ENCODE data around the gene SORT1. TPM values are rescaled to one million over a fixed set of nuclear protein-coding genes. Genes with fewer than 3 reads are reported as not detected.

The SORT1 gene
- total RNA-seq, 1 donor from 2014 or later, result 0.20 TPM

- Mint-ChIP-seq H3K27ac (no peak overlapping the region), H3K36me3 (ENCODE audit: low read depth) (no peaks in the 10 kb centered on the region), H3K4me1 (no peaks in the 10 kb centered on the region), H3K27me3 (peaks cover 7% of the 10 kb centered on the region), H3K4me3 (no peak overlapping the region), H3K9me3 (peaks cover 4% of the 10 kb centered on the region)
- ATAC-seq (ENCODE audit: low read depth) (no peak), DNase-seq (no peak)
- ChIA-PET POLR2A (no interaction called here), CTCF (no interaction called here)
- TF ChIP-seq CTCF (IDR thresholded peaks at IDR 0.05), result no peak
- intact Hi-C loops (cut with micrococcal nuclease), result no loop called here
Measured at GRCh38 chr1:109438798-109439297, 41.1 kb upstream of the SORT1 start.

- CTCF ChIA-PET, result no interaction called here
- no peaks in the 10 kb centered on the region for H3K36me3 Mint-ChIP-seq (ENCODE audit: low read depth)
- no peak for ATAC-seq (ENCODE audit: low read depth)
Measured at GRCh38 chr1:109434484-109434883, 36.8 kb upstream of the SORT1 start.

GRCh38 chr1:109433322-109433721 is 35.6 kb upstream of the SORT1 start:
- H3K4me1 Mint-ChIP-seq, result no peaks in the 10 kb centered on the region
- no peak overlapping the region for H3K4me3 Mint-ChIP-seq
- TF ChIP-seq CTCF (IDR thresholded peaks at IDR 0.05), result no peak
- ATAC-seq (ENCODE audit: low read depth) (no peak), DNase-seq (no peak)
- ChIA-PET CTCF (interaction anchor here (1.0 kb wide), 1 partner anchor 57 kb away, joined by 3 read pairs; no protein-coding TSS in a partner anchor), POLR2A (interaction anchor here (1.0 kb wide), 1 partner anchor 8 kb away, joined by 3 read pairs; no protein-coding TSS in a partner anchor)
- no peaks in the 10 kb centered on the region for H3K36me3 Mint-ChIP-seq (ENCODE audit: low read depth)
- peaks cover 8% of the 10 kb centered on the region for H3K27me3 Mint-ChIP-seq
- peaks cover 4% of the 10 kb centered on the region for H3K9me3 Mint-ChIP-seq
- intact Hi-C loops (cut with micrococcal nuclease), result no loop called here
- no peak overlapping the region for H3K27ac Mint-ChIP-seq

More at GRCh38 chr1:109434484-109434883, 36.8 kb upstream of the SORT1 start:
- no peak for TF ChIP-seq CTCF (IDR thresholded peaks at IDR 0.05)
- H3K4me1 Mint-ChIP-seq, result no peaks in the 10 kb centered on the region
- H3K27me3 Mint-ChIP-seq, result peaks cover 8% of the 10 kb centered on the region
- H3K27ac Mint-ChIP-seq, result no peak overlapping the region
- DNase-seq, result no peak
- POLR2A ChIA-PET, result no interaction called here
- no peak overlapping the region for H3K4me3 Mint-ChIP-seq
- intact Hi-C loops (cut with micrococcal nuclease), result no loop called here
- H3K9me3 Mint-ChIP-seq, result peaks cover 4% of the 10 kb centered on the region

DNA sequence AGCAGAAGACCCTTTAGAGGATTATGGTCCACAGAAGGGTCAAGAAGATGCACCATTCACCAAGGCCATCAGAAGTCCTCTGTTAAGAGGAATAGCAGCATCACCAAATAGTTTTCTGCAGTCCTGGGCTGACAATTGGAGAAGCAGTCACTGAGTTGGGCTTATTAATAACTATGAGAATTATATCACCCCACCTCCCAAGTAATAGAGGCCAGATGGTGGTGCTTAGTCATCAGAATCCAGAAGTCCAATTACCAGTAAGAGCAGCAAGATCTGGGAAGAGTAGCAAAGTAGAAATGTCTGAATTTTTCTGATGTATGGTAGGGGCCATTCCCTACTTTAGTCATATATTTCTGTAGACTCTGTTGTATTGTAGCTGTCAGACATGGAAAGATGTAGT is 34.6 kb upstream of the SORT1 start:
- CTCF ChIA-PET, result interaction anchor here (1.0 kb wide), 1 partner anchor 58 kb away, joined by 3 read pairs; no protein-coding TSS in a partner anchor
- TF ChIP-seq CTCF (IDR thresholded peaks at IDR 0.05), result no peak
- POLR2A ChIA-PET, result no interaction called here
- peaks cover 2% of the 10 kb centered on the region for H3K4me1 Mint-ChIP-seq
- peaks cover 8% of the 10 kb centered on the region for H3K27me3 Mint-ChIP-seq
- no peak overlapping the region for H3K4me3 Mint-ChIP-seq
- no peaks in the 10 kb centered on the region for H3K36me3 Mint-ChIP-seq (ENCODE audit: low read depth)
- H3K9me3 Mint-ChIP-seq, result peaks cover 4% of the 10 kb centered on the region
- DNase-seq (no peak), ATAC-seq (ENCODE audit: low read depth) (no peak)
- intact Hi-C loops (cut with micrococcal nuclease), result no loop called here
- H3K27ac Mint-ChIP-seq, result no peak overlapping the region

GRCh38 chr1:109427171-109427467 is 29.4 kb upstream of the SORT1 start:
- CTCF ChIA-PET, result interaction anchor here (1.4 to 1.6 kb wide), 2 partner anchors 56 to 67 kb away, joined by 3 read pairs; partner anchors contain the start of gene CYB561D1
- peaks cover 24% of the 10 kb centered on the region for H3K36me3 Mint-ChIP-seq (ENCODE audit: low read depth)
- no peak for TF ChIP-seq CTCF (IDR thresholded peaks at IDR 0.05)
- POLR2A ChIA-PET, result interaction anchor here (1.6 to 3.3 kb wide), 7 partner anchors 56 to 351 kb away, joined by 4 to 34 read pairs (median 11); partner anchors contain the start of genes ATXN7L2, GNAI3, SARS1 and TAF13
- intact Hi-C loops (cut with micrococcal nuclease), result loop anchor here (2.0 to 10.0 kb wide), 6 partner anchors 40 to 910 kb away; partner anchors contain the start of genes CLCC1, PRPF38B, RBM15 and SYPL2
- no peak for DNase-seq
- H3K27ac Mint-ChIP-seq, result peak overlapping the region; percentile 97
- H3K27me3 Mint-ChIP-seq, result no peaks in the 10 kb centered on the region
- H3K9me3 Mint-ChIP-seq, result no peaks in the 10 kb centered on the region
- no peak for ATAC-seq (ENCODE audit: low read depth)
- H3K4me3 Mint-ChIP-seq, result peak overlapping the region; percentile 96
- peaks cover 34% of the 10 kb centered on the region for H3K4me1 Mint-ChIP-seq
